OCI-M2 (cell line): ENCODE measurements around the gene STIP1.
"Not testable (repeated sequence)": the region's sequence is repeated elsewhere in the genome, so short reads cannot be mapped to it uniquely, and the experiment has no call there.

Source experiments
- DNase-seq: peaks from one replicate; lab custom pipeline; 2025; ENCODE audit not compliant: unreplicated experiment; lab: John Stamatoyannopoulos, UW

The STIP1 gene

GRCh38 chr11:64235437-64236161 is 49.6 kb downstream of the STIP1 start:
- no peak for DNase-seq

GRCh38 chr11:64237484-64237951 is 51.5 kb downstream of the STIP1 start:
- DNase-seq: no peak

GRCh38 chr11:64238076-64238475 is 52.1 kb downstream of the STIP1 start:
- DNase-seq: no peak

- no peak for DNase-seq
Measured at GRCh38 chr11:64238999-64239398, 53.0 kb downstream of the STIP1 start.

GRCh38 chr11:64239662-64240434 is 53.9 kb downstream of the STIP1 start:
- DNase-seq: no peak

- DNase-seq: no peak
Measured at GRCh38 chr11:64240435-64241240, 54.7 kb downstream of the STIP1 start, which contains the start of gene FKBP2. FKBP2 (plus strand) TSS chr11:64241095; CDS start chr11:64242388, 1,293 bp downstream.

- DNase-seq: peak; percentile 56
Measured at GRCh38 chr11:64241241-64241490, 55.2 kb downstream of the STIP1 start.

- no peak for DNase-seq
Measured at GRCh38 chr11:64241491-64242374, 55.8 kb downstream of the STIP1 start.

- no peak for DNase-seq
Measured at GRCh38 chr11:64243236-64243854, 57.4 kb downstream of the STIP1 start.

- no peak for DNase-seq
Measured at GRCh38 chr11:64244107-64244506, 58.1 kb downstream of the STIP1 start.

- DNase-seq: no peak
Measured at GRCh38 chr11:64244966-64245365, 59.0 kb downstream of the STIP1 start.

- DNase-seq: no peak
Measured at GRCh38 chr11:64245401-64245796, 59.4 kb downstream of the STIP1 start.

GRCh38 chr11:64245797-64246620 is 60.0 kb downstream of the STIP1 start:
- no peak for DNase-seq

- not testable (repeated sequence) for DNase-seq
Measured at GRCh38 chr11:64246621-64246870, 60.6 kb downstream of the STIP1 start.

- no peak for DNase-seq
Measured at GRCh38 chr11:64246871-64247728, 61.1 kb downstream of the STIP1 start, which contains the start of gene PPP1R14B. PPP1R14B (minus strand) TSS chr11:64246943; CDS start chr11:64246673, 270 bp downstream.

- no peak for DNase-seq
Measured at GRCh38 chr11:64247729-64248531, 62.0 kb downstream of the STIP1 start.

GRCh38 chr11:64248578-64248977 is 62.6 kb downstream of the STIP1 start:
- no peak for DNase-seq

- DNase-seq: no peak
Measured at GRCh38 chr11:64249038-64249437, 63.1 kb downstream of the STIP1 start.
